Colon (tissue), 2 donors: ENCODE results near the gene ECE1.
"Not testable (repeated sequence)": the region's sequence is repeated elsewhere in the genome, so short reads cannot be mapped to it uniquely, and the experiment has no call there.

Experiments used
- FAIRE-seq: peaks from 2 replicates; lab custom pipeline; 2012; peaks lifted over from hg19 to GRCh38; lab: Jason Lieb, UNC
- donor health status: control.
- donor health status: control.

Gene ECE1

GRCh38 chr1:21291184-21291583 is 921 bp upstream of the ECE1 start:
- FAIRE-seq: no peak

GRCh38 chr1:21290546-21290944 is 282 bp upstream of the ECE1 start:
- no peak for FAIRE-seq

GRCh38 chr1:21289127-21289526 is 1.1 kb downstream of the ECE1 start:
- FAIRE-seq: no peak

GRCh38 chr1:21287905-21288514 is 2.3 kb downstream of the ECE1 start:
- no peak for FAIRE-seq

- FAIRE-seq: not testable (repeated sequence)
Measured at GRCh38 chr1:21285386-21285785, 4.9 kb downstream of the ECE1 start.

- no peak for FAIRE-seq
Measured at GRCh38 chr1:21285055-21285372, 5.2 kb downstream of the ECE1 start.

- no peak for FAIRE-seq
Measured at GRCh38 chr1:21284206-21285054, 5.8 kb downstream of the ECE1 start.

- FAIRE-seq: no peak
Measured at GRCh38 chr1:21283524-21283923, 6.7 kb downstream of the ECE1 start.

- FAIRE-seq: not testable (repeated sequence)
Measured at GRCh38 chr1:21282020-21282419, 8.2 kb downstream of the ECE1 start.

GRCh38 chr1:21280482-21280881 is 9.8 kb downstream of the ECE1 start:
- no peak for FAIRE-seq

GRCh38 chr1:21280011-21280471 is 10.2 kb downstream of the ECE1 start:
- FAIRE-seq: no peak

GRCh38 chr1:21278860-21279845 is 11.1 kb downstream of the ECE1 start:
- no peak for FAIRE-seq

GRCh38 chr1:21278208-21278859 is 11.9 kb downstream of the ECE1 start:
- no peak for FAIRE-seq

- FAIRE-seq: no peak
Measured at GRCh38 chr1:21277180-21277579, 13.1 kb downstream of the ECE1 start.

GRCh38 chr1:21272540-21272939 is 17.7 kb downstream of the ECE1 start:
- FAIRE-seq: no peak

- FAIRE-seq: no peak
Measured at GRCh38 chr1:21271550-21271949, 18.7 kb downstream of the ECE1 start.

- FAIRE-seq: no peak
Measured at GRCh38 chr1:21270086-21270689, 20.1 kb downstream of the ECE1 start.

GRCh38 chr1:21269461-21270085 is 20.7 kb downstream of the ECE1 start:
- FAIRE-seq: no peak

- no peak for FAIRE-seq
Measured at GRCh38 chr1:21268281-21269239, 21.7 kb downstream of the ECE1 start.
